Suprapubic skin (tissue), 3 donors: ENCODE results near the gene TRIM43B.
"Not testable (repeated sequence)": the region's sequence is repeated elsewhere in the genome, so short reads cannot be mapped to it uniquely, and the experiment has no call there.

Experiments used
- POLR2AphosphoS5 ChIP-seq, 3 donors: sonication (generic); formaldehyde crosslinking; IDR thresholded peaks; one replicate each; pipeline ENCODE4 v1.6.1; 2017; ENCODE audit warnings: antibody characterized with exemption in 3 of 3
- TF ChIP-seq, protein P1 (sequence below), 2 donors: fragments of 200-600 bp in 1 of 2; fragments of 450-650 bp in 1 of 2; sonication (generic) in 1 of 2; IDR thresholded peaks; one replicate each; pipeline ENCODE4 v1.5.1; 2016 to 2019; ENCODE audit warnings: antibody characterized with exemption in 2 of 2, mild to moderate bottlenecking in 1 of 2, moderate library complexity in 1 of 2

DNA sequence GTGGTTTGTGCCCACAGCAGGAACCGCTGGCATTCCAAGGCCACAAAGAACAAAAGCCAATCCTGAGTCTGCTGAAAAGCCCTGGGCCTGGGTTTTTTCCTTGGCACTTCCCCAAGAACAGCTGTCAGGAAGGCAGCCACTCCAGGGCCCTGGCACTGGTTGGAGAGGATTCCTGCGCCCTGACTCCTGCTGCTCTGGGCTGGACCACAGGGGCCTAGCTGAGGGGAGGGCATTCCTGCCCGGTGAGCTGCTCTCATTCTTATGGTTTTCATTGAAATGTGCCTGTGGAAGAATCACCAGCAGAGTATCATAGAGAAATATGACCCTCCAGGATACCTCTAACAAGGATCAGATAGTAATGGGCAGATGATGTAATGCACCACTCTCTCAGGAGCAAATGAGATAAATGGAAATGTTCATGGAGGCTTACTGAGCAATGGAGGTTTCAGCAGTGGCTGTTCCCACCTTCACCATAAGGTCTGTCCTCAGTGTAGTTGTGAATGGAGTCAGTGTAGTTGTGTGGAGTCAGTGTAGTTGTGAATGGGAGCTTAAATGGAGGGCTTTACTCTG, 50.0 kb downstream of the TRIM43B start:
- TF ChIP-seq, protein P1, sequence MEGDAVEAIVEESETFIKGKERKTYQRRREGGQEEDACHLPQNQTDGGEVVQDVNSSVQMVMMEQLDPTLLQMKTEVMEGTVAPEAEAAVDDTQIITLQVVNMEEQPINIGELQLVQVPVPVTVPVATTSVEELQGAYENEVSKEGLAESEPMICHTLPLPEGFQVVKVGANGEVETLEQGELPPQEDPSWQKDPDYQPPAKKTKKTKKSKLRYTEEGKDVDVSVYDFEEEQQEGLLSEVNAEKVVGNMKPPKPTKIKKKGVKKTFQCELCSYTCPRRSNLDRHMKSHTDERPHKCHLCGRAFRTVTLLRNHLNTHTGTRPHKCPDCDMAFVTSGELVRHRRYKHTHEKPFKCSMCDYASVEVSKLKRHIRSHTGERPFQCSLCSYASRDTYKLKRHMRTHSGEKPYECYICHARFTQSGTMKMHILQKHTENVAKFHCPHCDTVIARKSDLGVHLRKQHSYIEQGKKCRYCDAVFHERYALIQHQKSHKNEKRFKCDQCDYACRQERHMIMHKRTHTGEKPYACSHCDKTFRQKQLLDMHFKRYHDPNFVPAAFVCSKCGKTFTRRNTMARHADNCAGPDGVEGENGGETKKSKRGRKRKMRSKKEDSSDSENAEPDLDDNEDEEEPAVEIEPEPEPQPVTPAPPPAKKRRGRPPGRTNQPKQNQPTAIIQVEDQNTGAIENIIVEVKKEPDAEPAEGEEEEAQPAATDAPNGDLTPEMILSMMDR (IDR thresholded peaks at IDR 0.05): not testable (repeated sequence)
- not testable (repeated sequence) for TF ChIP-seq POLR2AphosphoS5 (IDR thresholded peaks at IDR 0.05)
